Activated naive CD4-positive, alpha-beta T cell treated with anti-CD3 and anti-CD28 coated beads for 36 hours (primary cell): ENCODE results near the gene SIPA1L3. TPM values are rescaled to one million over a fixed set of nuclear protein-coding genes. Genes with fewer than 3 reads are reported as not detected.
A peak's percentile ranks its signal among the peaks of the same experiment; 100 is the strongest.
"Not testable (repeated sequence)": the region's sequence is repeated elsewhere in the genome, so short reads cannot be mapped to it uniquely, and the experiment has no call there.

Experiments used
- CTCF ChIA-PET: fragments of 350-600 bp; sonication (Branson Sonifier 250); formaldehyde crosslinking; loops from one replicate; lab custom pipeline; 2021; ENCODE audit warnings: antibody characterized with exemption; lab: Charles Lee
- DNase-seq: peaks from one replicate; pipeline ENCODE4 v3.0.0-alpha.2; 2020
- H3K27ac Mint-ChIP-seq: one replicate; pipeline ENCODE4 v1.8.0; 2021; ENCODE audit warnings: mild to moderate bottlenecking, mixed read lengths
- H3K27me3 Mint-ChIP-seq: one replicate; pipeline ENCODE4 v1.8.0; 2021; ENCODE audit warnings: low read depth, mixed read lengths
- H3K36me3 Mint-ChIP-seq: one replicate; pipeline ENCODE4 v1.8.0; 2021; ENCODE audit warnings: low read depth, mixed read lengths
- H3K4me1 Mint-ChIP-seq: one replicate; pipeline ENCODE4 v1.8.0; 2021; ENCODE audit warnings: low read depth, mixed read lengths
- H3K4me3 Mint-ChIP-seq: one replicate; pipeline ENCODE4 v1.8.0; 2021; ENCODE audit warnings: mild to moderate bottlenecking, moderate library complexity, mixed read lengths
- H3K9me3 Mint-ChIP-seq: one replicate; pipeline ENCODE4 v1.8.0; 2021; ENCODE audit warnings: mixed read lengths
- intact Hi-C: fragments of 100-400 bp; cut with micrococcal nuclease; formaldehyde crosslinking; loops from one replicate; pipeline ENCODE4 v1.15.1; 2023
- total RNA-seq, 2 experiments: library from RNA; stranded (reverse); gene quantifications; one replicate each; pipeline ENCODE4 v1.2.3, GENCODE V29; 2021

The SIPA1L3 gene
- total RNA-seq, 2 experiments from 2014 or later, result 8.1 to 10.4 TPM

- CTCF ChIA-PET, result interaction anchor here (0.6 kb wide), 1 partner anchor 102 kb away, joined by 3 read pairs; no protein-coding TSS in a partner anchor
- H3K4me3 Mint-ChIP-seq, H3K9me3 Mint-ChIP-seq, H3K27me3 Mint-ChIP-seq, H3K4me1 Mint-ChIP-seq, intact Hi-C loops, H3K36me3 Mint-ChIP-seq, DNase-seq, H3K27ac Mint-ChIP-seq: not testable (repeated sequence)
Observed at GRCh38 chr19:38065775-38066174, 158.8 kb downstream of the SIPA1L3 start.

- intact Hi-C loops, result no loop called here
- H3K36me3 Mint-ChIP-seq, result peaks cover 3% of the 10 kb centered on the region
- CTCF ChIA-PET, result interaction anchor here (1.5 kb wide), 1 partner anchor 9 kb away, joined by 4 read pairs; no protein-coding TSS in a partner anchor
- H3K4me3 Mint-ChIP-seq, result no peak overlapping the region
- no peak overlapping the region for H3K27ac Mint-ChIP-seq
- H3K27me3 Mint-ChIP-seq, result no peaks in the 10 kb centered on the region
- DNase-seq, result no peak
- no peaks in the 10 kb centered on the region for H3K4me1 Mint-ChIP-seq
- H3K9me3 Mint-ChIP-seq, result no peaks in the 10 kb centered on the region
Observed at GRCh38 chr19:38068826-38069225, 161.8 kb downstream of the SIPA1L3 start.

DNA sequence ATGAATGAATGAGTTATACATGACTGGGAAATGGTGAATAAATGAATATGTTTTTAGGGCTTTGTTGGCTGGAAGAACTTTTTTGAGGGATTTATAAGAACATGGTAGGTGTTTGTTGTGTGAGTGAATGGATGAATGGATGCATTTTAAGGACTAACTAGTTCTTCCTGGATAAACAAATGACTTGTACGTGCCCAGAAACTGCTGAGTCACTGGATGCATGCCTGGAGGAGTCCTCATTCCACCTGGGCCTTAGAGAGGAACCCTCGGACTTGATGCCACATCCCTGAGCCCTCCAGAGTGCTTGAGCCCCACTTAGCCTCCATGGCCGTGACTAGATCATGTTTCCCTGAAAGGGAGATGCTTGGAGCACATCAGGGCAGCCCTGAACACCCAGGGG is 163.6 kb downstream of the SIPA1L3 start:
- no peak overlapping the region for H3K27ac Mint-ChIP-seq
- H3K4me1 Mint-ChIP-seq, result no peaks in the 10 kb centered on the region
- H3K27me3 Mint-ChIP-seq, result no peaks in the 10 kb centered on the region
- CTCF ChIA-PET, result interaction anchor here (0.7 kb wide), 1 partner anchor 65 kb away, joined by 3 read pairs; no protein-coding TSS in a partner anchor
- H3K9me3 Mint-ChIP-seq, result no peaks in the 10 kb centered on the region
- no peak overlapping the region for H3K4me3 Mint-ChIP-seq
- H3K36me3 Mint-ChIP-seq, result peaks cover 3% of the 10 kb centered on the region
- no peak for DNase-seq
- intact Hi-C loops, result no loop called here

GRCh38 chr19:38071054-38071453 is 164.0 kb downstream of the SIPA1L3 start:
- DNase-seq, H3K36me3 Mint-ChIP-seq, intact Hi-C loops, H3K27me3 Mint-ChIP-seq, H3K4me3 Mint-ChIP-seq, H3K9me3 Mint-ChIP-seq, H3K4me1 Mint-ChIP-seq, H3K27ac Mint-ChIP-seq: not testable (repeated sequence)
- CTCF ChIA-PET, result interaction anchor here (0.7 kb wide), 1 partner anchor 65 kb away, joined by 3 read pairs; no protein-coding TSS in a partner anchor

- Mint-ChIP-seq H3K4me3 (no peak overlapping the region), H3K27ac (no peak overlapping the region), H3K27me3 (no peaks in the 10 kb centered on the region), H3K9me3 (no peaks in the 10 kb centered on the region), H3K4me1 (no peaks in the 10 kb centered on the region), H3K36me3 (peaks cover 3% of the 10 kb centered on the region)
- intact Hi-C loops, result no loop called here
- CTCF ChIA-PET, result no interaction called here
- DNase-seq, result no peak
Observed at GRCh38 chr19:38071647-38072046, 164.6 kb downstream of the SIPA1L3 start.

DNA sequence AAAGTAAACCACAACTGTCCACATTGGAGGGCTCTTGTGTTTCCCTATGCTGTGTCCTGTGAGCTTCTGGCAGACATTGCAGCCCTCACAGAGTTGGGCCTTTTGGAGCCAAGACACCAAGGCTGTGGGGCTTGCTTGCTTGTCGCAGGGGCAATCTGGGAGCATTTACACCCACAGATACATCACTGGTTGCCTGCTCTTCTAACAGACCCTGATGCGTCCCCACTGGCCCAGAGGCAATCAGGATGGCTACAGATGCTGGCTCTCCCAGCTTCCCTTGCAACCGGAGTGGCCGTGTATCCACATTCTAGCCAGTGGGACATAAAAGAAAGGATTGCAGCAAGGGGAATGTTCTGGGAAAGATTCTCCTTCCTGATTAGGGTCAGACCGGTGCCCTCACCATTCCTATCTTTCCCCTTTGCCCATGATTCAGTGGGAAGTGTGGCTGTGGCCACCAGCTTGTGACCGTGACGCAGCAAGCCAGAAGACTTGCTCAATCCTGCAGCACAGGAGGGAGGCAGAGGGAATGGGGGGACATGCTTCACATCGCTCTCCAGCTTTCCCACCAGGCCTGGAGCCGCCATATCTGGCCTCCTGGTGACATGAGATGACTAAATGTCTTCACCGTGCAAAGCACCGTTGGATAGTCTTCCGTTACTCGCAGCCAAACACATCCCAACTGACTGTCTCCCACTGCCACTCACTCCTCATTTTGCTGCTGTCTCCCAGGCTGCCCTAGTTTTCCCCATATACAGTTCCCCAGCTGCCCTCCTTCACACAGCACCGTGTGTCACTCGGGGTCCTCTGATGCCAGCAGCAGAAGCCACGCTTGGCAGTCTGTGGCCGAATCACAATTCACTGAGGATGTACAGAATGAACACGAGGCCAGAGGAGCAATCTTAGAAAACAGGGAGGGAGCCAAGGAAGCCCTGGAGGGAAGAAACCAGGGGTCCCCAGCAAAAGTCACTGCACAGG is 166.1 kb downstream of the SIPA1L3 start:
- DNase-seq, result no peak
- intact Hi-C loops, result no loop called here
- Mint-ChIP-seq H3K9me3 (no peaks in the 10 kb centered on the region), H3K36me3 (peaks cover 3% of the 10 kb centered on the region), H3K27me3 (no peaks in the 10 kb centered on the region), H3K4me3 (no peak overlapping the region), H3K4me1 (no peaks in the 10 kb centered on the region), H3K27ac (no peak overlapping the region)
- CTCF ChIA-PET, result no interaction called here

DNA sequence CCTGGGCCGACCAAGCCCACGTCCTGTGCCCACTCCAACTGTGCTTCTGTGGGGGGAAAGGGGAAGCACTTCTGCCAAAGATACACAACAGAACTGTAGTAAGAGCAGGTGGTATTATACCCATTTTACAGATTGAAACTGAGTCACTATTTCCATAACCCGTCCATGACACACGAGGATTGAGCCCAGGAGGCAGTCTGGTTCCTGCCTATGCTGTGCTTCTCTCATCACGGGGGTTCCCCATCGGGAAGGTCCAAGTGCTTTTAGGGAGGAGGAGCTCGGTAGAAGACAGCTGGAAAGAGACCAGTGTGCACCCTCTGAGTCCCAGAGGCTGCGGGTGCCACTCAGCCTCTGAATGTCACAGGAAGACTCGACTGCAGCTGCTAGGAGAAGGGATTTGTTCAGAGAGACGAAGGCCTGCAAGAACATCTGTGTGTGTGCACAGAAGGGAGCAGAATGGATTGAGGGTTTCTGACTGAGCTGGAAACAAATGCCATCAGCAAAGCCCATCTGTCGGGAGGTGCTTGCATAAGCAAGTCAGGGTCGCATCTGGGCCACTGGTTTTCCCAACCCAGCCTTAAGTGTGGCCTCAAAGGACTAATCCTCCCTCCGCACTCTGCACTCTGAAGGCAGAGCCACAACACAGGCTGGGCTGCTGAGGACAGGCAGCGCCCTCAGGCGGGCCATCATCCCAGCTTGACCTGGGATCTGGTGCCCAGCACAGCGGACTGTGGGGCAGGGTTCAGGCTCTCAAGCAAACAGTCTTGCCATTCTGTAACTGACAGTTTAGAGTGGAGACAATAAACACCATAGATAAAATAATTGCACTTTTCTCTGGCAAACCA is 167.1 kb downstream of the SIPA1L3 start:
- Mint-ChIP-seq H3K4me1 (no peaks in the 10 kb centered on the region), H3K27me3 (no peaks in the 10 kb centered on the region), H3K27ac (no peak overlapping the region), H3K9me3 (no peaks in the 10 kb centered on the region), H3K4me3 (no peak overlapping the region), H3K36me3 (peaks cover 4% of the 10 kb centered on the region)
- intact Hi-C loops, result no loop called here
- CTCF ChIA-PET, result no interaction called here
- DNase-seq, result no peak

- H3K4me1 Mint-ChIP-seq, result peaks cover 21% of the 10 kb centered on the region
- H3K9me3 Mint-ChIP-seq, result no peaks in the 10 kb centered on the region
- peaks cover 8% of the 10 kb centered on the region for H3K36me3 Mint-ChIP-seq
- CTCF ChIA-PET, result interaction anchor here (1.0 kb wide), 1 partner anchor 19 kb away, joined by 3 read pairs; no protein-coding TSS in a partner anchor
- DNase-seq, result no peak
- intact Hi-C loops, result no loop called here
- H3K27me3 Mint-ChIP-seq, result no peaks in the 10 kb centered on the region
- H3K4me3 Mint-ChIP-seq, result no peak overlapping the region
- H3K27ac Mint-ChIP-seq, result no peak overlapping the region
Observed at GRCh38 chr19:38076337-38076736, 169.3 kb downstream of the SIPA1L3 start.

DNA sequence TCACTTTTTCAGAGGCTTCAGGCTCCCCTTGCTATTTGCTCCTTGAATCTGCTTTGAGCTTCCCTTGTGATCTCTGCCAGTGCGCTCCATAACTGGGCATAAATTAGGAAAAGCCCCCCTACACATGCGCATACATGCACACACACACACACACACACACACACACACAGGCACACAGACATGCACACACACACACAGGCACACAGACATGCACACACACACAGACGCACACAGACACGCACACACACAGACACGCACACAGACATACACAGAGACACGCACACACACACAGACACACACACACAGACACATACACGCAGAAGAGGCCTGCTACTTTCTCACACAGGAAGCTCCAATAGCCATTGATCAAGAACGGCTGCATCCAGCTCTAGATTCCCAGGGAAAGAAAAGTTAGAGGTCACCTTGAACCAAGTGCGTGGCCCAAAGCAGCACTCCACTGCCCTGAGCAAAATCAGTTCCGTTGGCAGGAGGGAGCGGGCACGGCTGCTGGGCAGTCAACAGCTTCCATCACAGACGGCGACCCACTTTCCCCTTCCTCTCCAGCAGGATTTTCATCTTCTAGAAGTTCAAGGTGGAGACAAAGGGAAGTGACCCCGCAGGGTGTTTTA is 171.4 kb downstream of the SIPA1L3 start:
- H3K36me3 Mint-ChIP-seq, result peaks cover 5% of the 10 kb centered on the region
- no peak for DNase-seq
- H3K27me3 Mint-ChIP-seq, result no peaks in the 10 kb centered on the region
- H3K4me1 Mint-ChIP-seq, result peaks cover 21% of the 10 kb centered on the region
- intact Hi-C loops, result no loop called here
- no peaks in the 10 kb centered on the region for H3K9me3 Mint-ChIP-seq
- H3K4me3 Mint-ChIP-seq, result no peak overlapping the region
- CTCF ChIA-PET, result no interaction called here
- no peak overlapping the region for H3K27ac Mint-ChIP-seq

DNA sequence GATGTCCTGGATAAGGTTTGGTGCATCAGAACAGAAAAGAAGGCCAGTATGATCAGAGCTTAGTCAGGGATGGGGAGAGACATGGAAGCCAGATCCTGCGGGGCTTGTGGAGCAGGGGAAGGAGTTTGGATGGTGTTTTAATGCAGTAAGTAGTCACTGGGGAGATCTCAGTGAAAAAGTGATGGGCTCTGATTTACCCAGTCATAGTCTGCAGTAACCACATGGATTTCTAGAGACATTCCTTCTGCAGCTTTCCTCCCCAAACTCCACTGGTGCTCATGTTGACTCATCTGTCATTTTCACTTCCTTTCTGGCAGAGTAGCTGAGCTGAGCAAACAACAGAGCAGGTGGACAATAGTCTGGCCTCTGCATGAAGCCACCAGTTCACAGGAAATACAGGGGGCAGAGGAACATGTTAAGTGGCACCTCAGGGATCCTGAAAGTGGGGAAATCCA is 172.9 kb downstream of the SIPA1L3 start:
- Mint-ChIP-seq H3K9me3 (no peaks in the 10 kb centered on the region), H3K4me1 (peaks cover 21% of the 10 kb centered on the region), H3K27me3 (no peaks in the 10 kb centered on the region), H3K36me3 (peaks cover 5% of the 10 kb centered on the region), H3K27ac (peak overlapping the region; percentile 83), H3K4me3 (no peak overlapping the region)
- CTCF ChIA-PET, result interaction anchor here (0.6 to 1.4 kb wide), 5 partner anchors 30 to 186 kb away, joined by 3 to 4 read pairs (median 3); partner anchors contain the start of genes SIPA1L3 and WDR87
- DNase-seq, result peak; percentile 13
- intact Hi-C loops, result loop anchor here (1.0 to 2.0 kb wide), 2 partner anchors 173 to 282 kb away; partner anchors contain the start of genes SIPA1L3 and WDR87

DNA sequence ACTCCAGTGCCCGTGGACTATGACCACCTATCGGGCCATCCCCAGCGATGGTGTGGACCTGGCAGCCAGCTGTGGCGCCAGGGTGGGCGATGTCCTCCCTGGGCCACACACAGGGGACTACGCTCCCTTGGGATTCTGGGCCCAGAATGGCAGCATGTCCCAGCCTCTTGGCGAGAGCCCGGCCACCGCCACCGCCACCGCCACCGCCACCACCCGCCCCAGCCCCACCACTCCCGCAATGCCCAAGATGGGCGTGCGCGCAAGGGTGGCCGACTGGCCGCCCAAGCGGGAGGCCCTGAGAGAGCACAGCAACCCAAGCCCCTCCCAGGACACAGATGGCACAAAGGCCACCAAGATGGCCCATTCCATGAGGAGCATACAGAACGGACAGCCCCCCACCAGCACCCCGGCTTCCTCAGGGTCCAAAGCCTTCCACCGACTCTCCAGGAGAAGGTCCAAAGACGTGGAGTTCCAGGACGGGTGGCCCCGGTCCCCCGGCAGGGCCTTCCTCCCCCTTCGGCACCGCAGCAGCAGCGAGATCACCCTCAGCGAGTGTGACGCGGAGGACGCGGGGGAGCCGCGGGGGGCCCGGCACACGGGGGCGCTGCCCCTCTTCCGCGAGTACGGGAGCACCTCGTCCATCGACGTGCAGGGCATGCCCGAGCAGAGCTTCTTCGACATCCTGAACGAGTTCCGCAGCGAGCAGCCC is 174.7 kb downstream of the SIPA1L3 start:
- Mint-ChIP-seq H3K36me3 (peaks cover 5% of the 10 kb centered on the region), H3K27me3 (no peaks in the 10 kb centered on the region), H3K4me1 (peaks cover 21% of the 10 kb centered on the region), H3K4me3 (no peak overlapping the region), H3K9me3 (no peaks in the 10 kb centered on the region), H3K27ac (no peak overlapping the region)
- CTCF ChIA-PET, result interaction anchor here (0.9 to 1.2 kb wide), 2 partner anchors 32 to 79 kb away, joined by 4 read pairs; no protein-coding TSS in a partner anchor
- intact Hi-C loops, result loop anchor here (1.0 to 2.0 kb wide), 4 partner anchors 21 to 175 kb away; partner anchors contain the start of genes SIPA1L3 and WDR87
- no peak for DNase-seq
